HuH-7.5 (cell line): ENCODE measurements around the gene PARPBP.
"Not testable (repeated sequence)": the region's sequence is repeated elsewhere in the genome, so short reads cannot be mapped to it uniquely, and the experiment has no call there.

Experiments used
- DNase-seq: peaks from one replicate; pipeline ENCODE4 v3.0.0; 2011; ENCODE audit warnings: low spot score

Gene PARPBP

DNA sequence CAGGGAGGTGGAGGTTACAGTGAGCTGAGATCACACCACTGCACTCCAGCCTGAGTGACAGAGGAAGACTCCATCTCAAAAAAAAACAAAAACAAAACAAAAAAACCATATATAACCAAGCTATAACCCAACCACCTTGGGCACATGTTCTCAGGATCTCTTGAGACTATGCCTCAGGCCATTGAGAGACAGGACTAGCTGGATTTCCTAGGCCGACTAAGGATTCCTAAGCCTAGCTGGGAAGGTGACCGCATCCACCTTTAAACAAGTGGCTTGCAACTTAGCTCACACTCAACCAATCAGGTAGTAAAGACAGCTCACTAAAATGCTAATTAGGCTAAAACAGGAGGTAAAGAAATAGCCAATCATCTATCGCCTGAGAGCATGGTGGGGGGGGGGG lies 35.2 kb downstream of the PARPBP start:
- DNase-seq = not testable (repeated sequence)

DNA sequence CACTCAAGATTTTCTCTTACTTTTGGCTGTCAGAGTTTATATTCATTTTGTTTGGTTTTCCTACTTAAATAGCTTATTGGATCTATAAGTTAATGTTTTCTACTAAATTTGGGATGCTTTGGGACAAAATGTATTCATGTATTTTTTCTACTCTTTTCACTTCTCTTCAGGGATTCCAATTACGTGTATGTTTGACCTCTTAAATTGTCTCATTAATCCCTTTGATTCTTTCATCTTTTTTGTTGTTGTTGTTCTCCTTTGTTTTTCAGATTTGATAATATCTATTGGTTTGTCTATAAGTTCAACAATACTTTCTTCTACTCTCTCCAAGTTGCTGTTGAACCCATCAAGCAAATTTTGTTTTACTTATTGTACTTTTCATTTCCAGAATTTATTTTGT lies 43.4 kb downstream of the PARPBP start:
- DNase-seq = no peak

DNA sequence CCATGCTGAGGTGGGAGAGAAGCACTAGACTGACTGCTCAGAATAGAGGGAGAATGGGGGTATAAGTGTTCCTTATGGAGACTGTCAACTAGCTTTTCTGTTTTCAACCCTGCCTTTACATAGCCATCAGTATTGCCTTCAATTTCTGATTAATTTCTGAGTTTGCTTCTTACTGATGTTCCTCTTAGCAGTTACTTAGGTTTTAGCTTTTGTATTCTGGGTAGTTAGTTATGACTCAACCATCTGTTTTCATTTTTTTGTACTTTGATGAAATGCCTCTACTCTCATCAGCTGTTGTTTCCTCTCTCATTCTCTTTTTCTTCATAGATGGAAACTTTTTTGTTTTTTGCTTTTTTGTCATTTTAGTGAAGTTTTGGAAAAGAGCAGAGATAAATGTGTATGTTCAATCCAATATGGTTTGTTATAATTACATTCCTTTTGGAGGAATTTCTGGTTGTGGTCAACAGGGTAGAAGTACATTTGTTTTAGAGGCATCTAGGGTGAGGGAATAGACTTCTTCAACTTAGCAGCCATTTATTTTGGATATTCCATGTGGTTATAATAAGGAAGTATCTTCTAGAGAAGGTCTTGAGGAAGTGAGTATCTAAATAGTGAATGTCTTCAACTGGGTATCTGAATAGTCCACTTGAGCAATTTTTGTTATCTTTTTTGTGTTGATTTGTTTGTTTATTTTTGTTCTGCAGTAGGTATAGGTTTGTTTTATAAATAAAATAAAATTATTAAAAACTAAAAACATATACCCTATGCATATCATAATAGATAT lies 48.0 kb downstream of the PARPBP start:
- DNase-seq = no peak

DNA sequence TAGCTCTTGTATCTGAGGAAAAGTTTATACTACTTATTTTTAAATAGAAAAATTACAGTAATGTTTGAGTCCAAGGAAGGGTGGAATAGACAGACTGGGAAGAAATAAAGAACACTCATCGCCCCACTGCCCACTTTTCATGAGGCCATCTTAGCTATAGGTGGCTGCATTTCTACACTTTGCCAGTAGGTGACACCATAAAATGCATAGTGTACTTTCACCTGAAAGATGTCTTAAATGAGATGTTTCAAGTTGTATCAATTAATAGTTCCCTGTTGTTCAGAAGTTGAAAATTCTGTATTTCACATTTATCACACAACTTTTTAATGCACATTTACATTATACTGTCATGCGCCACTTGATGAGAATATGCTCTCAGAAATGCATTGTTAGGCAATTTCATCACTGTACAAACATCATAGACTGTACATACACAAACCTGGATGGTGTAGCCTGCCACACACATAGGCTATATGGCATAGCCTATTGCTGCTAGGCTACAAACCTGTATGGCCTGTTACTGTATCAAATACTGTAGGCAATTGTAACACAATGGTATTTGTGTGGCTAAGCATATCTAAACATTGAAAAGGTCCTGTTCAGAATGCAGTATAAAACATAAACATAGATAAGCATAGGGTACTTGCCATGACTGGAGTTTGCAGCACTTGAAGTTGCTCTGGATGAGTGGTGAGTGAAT lies 50.1 kb downstream of the PARPBP start:
- DNase-seq = peak; percentile 7

DNA sequence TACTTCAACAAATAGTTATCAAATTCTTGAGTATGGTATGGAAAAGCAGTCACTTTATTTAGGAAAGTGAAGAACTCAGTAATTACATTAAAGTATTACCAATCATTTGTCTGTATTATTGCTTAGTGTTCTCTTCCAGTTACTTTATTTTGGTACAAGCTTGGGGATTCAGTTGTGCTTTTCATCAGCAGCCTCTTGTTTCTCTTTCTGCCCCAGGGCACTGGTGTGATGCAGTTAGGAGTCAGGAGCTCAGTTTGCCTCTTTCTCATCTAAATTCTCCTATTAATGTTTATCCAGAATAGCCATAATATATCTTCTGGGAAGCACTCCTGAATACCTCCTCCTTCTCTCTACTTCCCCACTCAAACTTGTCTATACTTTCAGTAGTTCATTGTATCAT lies 52.0 kb downstream of the PARPBP start:
- DNase-seq = no peak

DNA sequence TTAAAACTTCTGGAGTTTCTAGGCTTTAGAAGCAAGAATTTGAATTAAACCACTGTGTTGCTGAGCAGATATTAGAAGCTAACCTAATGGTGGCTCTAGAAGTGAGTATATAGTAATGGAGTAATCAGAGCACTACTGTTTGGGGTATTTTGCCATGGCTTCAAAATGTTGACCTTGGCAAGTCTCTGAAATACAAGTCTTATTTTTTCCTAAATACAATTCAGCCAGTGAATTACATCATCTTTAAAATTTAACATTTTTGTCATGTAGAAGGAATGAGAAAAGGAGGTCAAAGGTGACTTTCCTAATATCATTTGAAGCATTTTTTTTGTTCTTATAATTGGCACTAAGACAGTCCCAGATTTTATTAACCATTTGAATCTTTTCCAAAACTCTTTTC lies 52.5 kb downstream of the PARPBP start:
- DNase-seq = no peak

DNA sequence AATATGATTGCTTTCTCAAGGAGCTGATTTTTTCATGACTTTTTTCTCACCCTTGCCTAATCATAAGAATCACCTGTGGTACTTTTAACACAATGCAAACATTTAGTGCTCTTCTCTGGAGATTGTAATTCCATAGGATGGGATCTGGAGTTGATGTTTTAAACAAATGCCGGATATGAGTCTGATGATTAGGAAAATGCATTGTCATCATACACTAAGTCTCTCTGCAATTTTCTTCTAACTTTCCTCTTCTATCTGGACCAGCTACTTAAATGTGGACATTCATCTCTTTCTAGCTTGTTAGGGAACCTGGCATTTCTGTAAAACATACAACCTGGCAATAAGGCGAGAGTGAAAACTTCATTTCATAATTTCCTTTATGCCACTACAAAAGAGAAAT lies 54.1 kb downstream of the PARPBP start:
- no peak for DNase-seq

DNA sequence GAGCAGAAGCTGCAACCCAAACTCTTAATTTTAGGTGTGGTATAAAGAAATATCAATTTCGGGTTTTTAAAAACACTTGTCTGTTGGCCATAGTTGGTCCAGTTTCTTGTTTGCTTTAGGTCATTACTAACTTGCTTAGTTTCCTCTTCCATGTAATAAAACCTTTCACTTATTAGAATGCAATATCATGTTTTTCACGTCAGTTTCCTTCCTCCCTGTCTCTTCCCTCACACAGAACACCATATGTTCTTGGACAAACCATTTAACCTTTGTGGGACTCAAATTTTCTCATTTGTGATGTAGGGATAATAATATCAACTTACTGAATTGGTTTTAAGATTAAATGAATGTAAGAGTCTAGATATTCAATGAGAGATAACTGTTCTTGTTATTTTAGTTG lies 54.8 kb downstream of the PARPBP start:
- no peak for DNase-seq

DNA sequence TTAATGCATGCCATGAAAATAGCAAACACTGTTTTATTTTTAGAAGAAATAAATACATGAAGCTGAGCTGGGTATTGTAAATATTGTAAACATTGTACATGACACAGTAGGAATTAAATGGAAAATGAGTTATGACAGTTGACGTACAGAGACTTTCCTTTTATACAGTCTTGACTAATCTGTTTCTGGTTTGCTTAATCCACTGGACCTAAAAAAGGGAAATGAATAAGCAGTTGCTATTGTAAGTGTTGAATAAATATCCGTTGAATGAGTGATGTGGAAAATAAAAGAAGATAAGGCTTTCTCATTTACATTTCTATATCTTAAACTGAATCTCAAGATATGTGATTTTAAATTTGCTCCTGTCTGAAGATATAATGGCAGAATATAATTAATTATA lies 62.7 kb downstream of the PARPBP start:
- DNase-seq = no peak

DNA sequence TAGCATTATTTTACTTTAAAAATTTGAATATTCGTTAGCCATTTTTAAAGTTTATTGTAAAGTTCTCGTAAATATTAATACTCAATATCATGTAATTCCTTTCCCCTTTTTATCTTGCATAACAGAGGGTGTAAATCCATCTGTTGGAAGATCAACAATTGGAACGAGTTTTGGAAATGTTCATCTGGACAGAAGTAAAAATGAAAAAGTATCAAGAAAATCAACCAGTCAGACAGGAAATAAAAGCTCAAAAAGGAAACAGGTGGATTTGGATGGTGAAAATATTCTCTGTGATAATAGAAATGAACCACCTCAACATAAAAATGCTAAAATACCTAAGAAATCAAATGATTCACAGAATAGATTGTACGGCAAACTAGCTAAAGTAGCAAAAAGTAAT lies 75.8 kb downstream of the PARPBP start:
- DNase-seq = no peak

DNA sequence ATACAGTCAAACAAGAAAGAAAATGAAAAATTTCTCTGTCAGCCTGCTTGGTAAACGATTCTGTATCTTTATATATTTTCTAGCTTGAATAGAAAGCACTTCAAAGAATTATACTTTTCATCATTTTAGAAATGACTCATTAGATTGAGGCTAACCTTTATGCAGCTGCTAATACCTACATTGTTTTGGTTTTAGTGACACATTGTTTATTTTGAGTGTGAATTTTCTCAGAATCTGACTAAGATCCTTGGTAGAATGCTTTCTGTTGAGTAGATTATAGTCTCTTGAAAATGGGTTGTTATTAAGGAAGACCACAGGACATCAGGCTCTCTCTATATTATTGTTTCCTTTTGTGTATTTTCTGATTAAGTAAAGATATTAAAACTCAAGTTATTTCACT lies 77.8 kb downstream of the PARPBP start, which contains the start of gene PMCH:
PMCH (minus strand) TSS at position 45 of the 400 bp plus-strand sequence. CDS start 63 bp downstream, outside the sequence.
- no peak for DNase-seq

DNA sequence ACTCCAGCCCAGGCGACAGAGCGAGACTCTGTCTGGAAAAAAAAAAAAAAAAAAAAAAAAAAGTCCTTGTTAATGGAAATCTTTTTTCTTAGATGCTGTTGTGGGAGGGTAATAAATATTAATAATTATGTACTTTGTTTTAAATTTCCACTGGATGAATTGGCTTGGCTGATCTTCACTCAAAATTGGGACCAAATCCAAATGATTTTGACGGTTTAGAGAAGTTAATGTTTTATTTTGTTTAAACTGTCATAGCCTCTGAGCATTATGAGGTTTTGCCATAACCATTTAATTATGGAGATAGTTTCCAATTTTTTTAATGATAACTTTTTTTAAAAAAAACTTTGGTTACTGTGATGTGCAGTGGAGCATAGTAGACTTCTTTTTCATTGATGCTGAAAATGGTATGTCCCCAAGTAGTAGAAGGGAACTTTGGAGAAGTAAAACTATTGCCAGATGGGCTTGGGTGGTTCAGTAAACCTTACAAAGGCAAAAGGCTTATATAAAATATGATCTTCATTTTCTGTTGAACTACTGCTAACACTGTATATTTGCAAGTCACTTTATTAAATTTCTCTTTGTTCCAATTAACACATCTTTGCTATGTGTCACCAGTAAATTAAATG lies 81.6 kb downstream of the PARPBP start:
- no peak for DNase-seq

DNA sequence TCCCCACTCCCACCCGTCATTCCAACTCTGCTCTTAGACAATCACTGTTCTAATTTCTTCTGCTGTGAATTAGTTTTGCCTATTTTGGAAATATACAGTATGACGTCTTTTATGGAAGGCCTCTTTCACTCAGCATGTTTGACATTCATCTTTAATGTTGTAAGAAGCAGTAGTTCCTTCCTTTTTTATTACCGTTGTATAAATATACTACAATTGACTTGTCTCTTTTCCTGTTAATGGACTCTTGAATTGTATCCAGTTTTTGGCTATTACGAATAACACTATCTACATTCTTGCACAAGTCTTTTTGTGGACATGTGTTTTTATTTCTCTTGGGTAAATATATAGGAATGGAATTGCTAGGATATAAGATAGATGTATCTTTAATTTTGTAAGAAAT lies 82.6 kb downstream of the PARPBP start:
- DNase-seq = no peak

DNA sequence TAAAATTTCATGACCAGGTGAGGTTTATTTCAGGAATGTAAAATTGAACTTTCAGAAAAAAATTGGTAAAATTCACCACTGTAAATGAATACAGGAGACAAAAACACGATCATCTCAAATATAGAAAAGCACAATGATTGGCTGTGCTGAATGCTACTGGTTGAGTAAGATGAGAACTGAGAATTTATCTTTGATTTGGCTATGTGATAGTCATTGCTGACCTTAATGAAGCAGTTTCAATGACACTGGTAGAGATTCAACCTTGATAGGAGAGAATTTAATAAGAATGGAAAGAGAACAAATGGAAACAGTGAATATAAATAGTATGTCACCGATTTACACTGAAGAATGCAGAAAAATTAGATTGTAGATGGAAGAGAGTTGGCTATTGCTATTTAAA lies 84.0 kb downstream of the PARPBP start:
- DNase-seq = no peak

DNA sequence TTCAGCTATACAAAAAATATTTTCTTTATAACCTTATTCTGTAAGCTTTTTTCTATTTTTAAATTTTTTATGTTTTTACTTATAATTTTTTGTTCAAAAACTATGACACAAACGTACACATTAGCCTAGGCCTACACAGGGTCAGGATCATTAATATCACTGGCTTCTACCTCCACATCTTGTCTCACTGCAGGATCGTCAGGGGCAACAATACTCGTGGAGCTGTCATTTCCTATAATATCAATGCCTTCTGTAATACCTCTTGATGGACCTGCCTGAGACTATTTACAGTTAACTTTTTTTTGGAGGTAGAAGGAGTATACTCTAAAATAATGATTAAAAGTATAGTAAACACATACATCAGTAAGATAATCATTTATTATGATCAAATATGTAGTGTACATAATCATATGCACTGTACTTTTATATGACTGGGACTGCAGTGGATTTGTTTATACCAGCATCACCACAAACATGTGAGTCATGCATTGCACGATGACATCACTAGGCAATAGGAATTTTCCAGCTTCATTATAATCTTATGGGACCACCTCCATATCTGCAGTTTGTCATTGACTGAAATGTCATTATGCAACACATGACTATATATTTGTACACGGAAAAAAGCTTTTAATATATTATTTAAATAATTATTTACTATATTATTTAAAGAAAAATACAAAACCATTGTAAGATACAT lies 96.2 kb downstream of the PARPBP start:
- no peak for DNase-seq

DNA sequence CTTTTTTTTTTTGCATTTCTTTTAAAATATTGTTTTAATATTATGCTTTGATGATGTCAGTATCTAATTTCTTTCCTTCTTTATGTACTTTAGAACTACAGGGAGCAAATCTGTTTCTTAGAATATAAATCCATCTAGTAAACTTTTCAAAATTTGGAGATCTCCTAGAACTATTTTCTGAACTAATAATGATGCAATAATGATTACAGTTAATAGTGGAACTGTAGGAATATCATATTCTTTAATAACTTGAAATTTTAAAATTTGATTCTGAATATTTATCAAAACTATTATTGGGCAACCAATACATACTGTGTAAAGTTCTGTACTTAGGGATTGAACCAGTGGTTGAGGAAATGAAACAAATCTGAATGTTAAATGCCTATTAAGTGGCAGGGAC lies 100.8 kb downstream of the PARPBP start:
- DNase-seq = no peak

DNA sequence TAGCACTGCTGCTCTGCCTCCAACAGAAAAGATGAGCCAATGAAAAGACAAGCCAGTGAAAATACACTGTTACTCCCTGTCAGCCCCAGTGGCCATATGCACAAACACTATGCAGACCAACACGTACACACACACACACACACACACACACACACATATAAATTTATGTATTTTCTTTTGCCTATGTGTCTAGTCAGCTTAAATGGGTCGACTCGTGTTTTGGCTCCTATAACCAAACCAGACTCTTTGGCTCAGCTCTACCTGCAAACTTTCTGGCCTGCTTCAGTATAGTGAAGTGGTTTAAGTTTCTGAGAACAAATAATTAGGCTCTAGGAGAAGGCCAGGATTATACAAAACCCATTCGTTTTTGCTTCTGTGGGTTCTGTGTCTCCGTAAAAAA lies 108.0 kb downstream of the PARPBP start:
- DNase-seq = no peak

DNA sequence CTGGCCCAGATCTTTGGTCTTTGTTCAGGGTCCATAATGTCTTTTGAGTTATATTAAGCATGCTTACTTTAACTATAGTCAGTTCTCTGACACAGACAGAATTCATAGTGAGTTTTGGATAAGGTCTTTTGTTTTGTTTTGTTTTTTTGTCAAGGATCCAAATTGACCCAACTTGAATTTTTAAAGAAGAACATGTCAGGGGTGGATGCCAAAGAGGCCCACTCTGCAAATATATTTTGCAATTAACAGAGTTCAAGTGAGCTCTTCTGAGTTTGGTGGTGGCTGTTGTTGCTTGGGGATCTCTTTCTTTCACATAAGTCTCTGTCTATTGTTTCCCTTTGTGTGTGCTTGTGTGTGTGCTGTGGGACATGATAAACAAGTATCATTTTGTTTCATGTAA lies 112.1 kb downstream of the PARPBP start:
- DNase-seq = no peak

DNA sequence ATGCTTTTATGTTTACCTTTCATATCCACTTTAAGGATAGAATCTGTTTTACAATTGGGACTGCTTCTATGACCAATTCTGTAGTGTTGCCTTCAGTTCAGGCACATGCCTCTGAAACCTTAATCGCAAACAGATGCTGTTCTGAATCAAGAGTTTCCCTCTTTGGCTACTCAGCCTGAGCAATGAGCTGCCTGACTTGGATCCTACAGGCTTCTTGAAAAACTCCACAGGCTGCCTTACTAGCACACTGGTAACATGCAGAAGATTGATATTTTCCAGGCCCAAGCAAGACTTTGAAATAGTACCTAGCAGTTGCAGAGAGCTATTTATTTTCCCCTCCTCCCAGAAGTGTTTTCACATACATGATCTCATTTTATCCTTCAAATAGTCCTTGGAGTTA lies 112.5 kb downstream of the PARPBP start:
- DNase-seq = no peak

DNA sequence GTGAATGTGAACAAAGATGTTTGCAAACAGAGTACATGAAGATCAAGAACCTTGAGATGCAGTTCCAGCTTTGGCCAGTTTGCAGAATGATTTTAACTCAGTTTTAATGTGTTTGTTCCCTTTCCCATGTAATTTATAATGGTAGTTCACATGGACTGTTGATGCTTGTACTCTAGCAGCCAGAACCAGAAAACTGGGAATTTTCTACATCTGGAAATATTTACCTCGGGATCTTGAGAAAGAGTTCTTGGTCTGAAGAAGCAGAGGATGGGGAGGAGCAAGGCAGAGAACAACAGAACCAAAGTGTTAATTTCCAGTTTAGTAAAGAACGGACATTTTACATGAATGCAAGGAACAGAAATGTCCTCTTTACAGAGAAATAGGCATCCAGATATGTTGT lies 114.6 kb downstream of the PARPBP start:
- DNase-seq = no peak

DNA sequence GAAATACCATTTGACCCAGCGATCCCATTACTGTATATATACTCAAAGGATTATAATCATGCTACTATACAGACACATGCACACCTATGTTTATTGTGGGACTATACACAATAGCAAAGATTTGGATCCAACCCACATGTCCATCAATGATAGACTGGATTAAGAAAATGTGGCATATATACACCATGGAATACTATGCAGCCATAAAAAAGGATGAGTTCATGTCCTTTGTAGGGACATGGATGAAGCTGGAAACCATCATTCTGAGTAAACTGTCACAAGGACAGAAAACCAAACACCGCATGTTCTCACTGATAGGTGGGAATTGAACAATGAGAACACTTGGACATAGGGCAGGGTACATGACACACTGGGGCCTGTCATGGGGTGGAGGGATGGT lies 120.9 kb downstream of the PARPBP start:
- not testable (repeated sequence) for DNase-seq
